Inferior parietal cortex (tissue), 1 donor: ENCODE results near the gene PRELID3B.

Source experiments
- DNase-seq: peaks from one replicate; pipeline ENCODE4 v3.0.0-alpha.2; 2016; ENCODE audit errors: extremely low spot score

Gene PRELID3B

DNA sequence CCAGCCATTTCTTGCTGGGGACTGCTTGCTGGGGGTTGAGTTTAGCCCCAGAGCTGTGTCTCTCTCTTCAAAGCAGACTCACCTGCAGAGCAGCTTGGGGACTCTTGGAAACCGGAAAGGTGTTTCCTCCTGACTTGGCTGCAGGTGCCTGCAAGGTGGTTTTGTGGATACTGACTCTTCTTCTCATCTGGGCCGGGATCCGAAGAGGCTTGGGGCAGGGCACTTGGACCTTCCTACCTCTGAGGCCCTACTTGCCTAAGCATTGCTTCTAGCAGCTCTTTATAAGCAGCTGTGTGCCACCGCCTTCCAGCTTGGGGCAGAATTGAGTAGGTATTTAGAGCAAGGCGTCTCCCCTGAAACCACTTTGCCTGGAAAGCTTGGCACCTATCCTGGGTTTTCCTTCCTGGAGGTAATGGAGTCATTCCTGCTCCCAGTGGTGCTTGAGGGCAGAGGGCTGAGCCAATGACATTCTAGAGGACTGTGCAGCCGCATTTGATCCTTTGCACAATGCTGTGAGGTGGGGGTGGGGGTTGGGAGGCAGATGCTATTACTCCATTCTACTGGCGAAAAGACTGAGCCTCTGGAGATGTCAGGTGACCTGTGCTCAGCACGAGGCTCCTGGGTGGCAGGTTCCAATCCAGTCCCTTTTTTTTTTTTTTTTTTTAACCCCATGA is 32.1 kb downstream of the PRELID3B start:
- DNase-seq = no peak

DNA sequence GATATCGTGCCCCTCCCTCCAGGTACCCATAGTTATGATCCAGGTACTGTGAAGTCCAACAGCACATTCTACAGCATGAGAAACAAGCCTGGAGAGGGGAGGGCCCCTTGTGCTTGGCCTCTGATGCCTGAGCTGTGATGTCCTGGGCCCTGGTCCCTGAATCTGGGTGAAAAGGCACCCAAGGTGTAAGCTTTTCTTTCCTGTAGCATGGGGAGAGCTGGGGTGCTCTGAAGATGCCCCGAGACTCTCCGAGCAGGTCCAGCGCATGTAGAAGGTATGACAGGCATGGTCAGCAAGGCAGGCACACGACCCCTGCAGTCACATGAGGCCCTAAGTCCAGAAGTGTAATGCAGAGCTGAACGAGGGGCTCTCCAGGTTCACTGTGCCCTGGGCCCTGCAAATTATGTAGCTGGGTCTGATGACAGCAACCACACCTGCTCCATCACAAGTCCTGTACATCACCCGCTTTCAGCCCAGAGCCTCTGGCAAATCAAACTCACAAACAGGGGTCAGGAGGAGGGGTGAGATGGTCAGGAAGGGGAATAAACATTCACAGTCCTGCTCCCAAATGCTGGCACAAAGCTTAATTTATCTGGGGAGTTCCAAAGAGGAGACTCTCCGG is 33.8 kb downstream of the PRELID3B start:
- no peak for DNase-seq

DNA sequence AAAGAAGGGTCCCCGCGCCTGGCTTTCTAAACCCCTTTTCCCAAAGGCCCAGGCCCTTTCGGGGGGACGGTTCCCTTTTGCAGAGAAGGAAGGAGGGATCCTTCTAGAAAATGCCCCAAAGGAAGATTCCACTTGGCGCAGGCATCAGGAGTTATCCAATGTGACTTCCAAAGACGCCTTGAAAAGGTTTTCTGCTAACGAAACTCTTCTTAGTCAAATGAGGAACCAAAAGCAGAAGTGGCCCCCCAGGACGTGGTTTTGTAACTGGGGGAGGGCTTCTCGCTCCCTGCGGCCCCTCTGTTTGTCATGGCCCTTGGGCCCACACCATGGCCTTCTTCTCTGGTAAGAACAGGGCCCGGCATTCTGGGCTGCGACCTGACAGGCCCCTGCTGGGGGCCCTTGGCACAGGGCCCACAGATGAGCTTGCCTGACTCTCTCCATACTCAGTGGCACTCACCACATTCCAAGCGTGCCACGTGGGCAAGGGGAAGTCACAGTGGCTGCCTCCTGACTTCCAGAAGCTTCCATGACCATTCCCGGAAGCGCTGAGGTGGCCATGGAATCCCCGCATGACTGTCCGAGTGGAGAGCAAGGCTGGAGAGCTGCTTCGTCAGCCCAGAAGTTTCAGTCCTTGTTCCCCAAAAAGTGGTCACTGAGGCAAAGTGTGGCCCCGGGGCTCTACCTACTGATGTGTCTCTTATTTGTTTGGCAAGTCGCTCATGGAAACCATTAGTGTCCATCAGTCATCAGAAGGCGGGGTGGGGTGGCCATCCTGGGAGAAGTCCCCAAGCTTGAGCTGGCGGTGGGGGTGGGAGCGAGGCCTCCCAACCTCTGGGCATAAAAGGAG is 34.7 kb downstream of the PRELID3B start:
- no peak for DNase-seq

DNA sequence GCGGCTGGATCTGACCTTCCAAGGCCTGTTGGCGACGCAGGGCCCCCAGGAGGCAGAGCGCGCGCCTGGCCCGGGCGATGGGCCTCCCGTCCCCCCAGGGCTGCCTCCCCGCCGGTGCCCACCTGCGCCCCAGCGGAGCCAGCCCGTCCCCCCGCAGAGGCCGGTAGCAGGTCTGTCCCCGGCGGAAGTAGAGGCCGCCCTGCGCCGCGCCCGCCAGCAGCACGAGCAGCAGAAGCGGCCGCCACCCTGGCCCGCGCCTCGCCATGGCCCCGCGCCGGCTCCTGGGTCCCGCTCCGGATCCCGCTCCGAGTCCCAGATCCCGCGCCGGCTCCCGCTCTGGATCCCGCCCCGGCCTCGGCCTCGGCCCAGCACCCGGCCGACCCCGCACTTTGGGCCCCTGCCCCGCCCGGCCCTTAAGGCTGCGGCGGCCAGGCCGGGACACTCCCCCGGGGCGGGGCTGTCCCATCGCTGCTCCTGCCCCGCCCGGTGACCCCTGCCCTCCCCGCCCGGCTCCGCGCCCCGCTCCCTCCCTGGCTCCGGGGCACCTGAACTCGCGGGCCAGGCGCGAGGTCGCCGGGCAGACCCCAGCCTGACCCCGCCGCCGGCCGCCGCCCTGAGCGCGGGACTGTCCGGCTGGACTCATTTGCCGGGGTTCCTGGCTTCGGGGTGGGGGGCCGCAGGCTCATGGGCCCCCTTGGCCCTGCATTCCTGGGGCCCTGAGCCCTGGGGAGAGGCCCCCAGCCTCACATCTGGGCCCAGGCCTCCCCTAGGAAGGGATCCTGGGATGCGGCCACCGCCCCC is 35.5 kb downstream of the PRELID3B start, which contains the start of gene CTSZ:
Gene CTSZ, minus strand, starts transcription at position 391 of the 801 bp plus-strand sequence. Its CDS starts 126 bp downstream, at position 265.
- DNase-seq = no peak

DNA sequence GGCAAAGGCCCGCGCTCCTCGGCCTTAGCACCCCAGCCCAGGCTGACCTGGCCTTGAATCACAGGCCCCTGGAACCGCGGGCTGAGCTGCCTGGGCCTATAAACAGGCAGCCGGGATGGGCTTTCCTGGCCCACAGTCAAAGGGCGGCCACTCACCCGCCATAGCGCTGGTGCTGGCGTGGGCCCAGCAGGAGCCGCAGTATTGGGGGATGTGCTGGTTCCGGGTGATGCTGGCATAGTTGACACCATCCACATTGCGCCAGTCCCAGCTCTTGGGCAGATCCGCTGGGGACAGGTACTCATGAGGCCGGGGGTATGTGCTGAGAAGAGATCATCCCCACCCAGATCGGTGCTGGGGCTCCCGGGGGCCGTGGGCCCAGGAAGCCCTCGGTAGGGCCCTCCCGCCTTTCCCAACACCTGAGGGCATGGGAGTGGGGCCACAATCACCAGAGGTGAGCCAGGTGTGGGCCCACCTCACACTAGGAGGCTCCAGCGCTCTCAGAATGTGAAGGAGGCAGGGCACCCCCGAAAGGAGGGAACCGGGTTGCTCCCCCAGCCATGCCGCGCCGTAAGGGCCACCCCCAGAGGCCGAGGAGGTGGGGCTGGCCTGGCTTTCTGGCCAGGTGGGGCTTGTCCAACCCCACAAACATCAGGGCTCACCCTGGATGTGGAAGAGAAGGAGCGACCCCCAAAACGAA is 36.3 kb downstream of the PRELID3B start:
- DNase-seq = no peak

DNA sequence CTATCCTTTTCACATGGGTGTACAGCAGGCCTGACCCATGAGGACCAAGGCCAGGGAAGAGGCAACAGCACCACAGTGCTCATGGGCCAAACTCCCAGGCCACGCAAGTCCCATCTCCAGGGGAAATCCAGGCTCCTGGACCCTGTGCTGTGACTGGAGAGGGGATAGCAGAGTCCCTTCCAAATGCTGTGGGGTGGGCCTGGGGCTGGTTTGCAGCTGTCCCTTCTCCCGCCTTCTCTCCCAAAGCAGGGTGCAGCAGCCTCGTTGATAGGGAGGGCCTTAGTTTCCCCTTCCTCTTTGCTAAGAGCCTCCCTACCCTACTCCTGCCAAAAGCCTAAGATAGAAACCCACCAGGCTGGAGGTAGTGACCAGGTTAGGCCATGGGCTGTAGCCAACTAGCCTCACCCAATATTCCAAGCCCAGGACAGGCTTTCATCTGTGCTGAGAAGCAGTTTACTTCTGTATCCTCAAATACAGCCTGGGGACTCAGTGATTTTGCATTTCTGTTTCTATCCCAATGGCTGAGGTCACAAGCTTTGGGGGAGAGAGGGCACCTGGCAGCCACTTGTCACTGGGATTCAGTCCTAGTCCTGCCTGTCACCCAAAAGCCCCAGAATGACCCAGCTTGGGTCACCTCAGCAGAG is 36.9 kb downstream of the PRELID3B start:
- no peak for DNase-seq

DNA sequence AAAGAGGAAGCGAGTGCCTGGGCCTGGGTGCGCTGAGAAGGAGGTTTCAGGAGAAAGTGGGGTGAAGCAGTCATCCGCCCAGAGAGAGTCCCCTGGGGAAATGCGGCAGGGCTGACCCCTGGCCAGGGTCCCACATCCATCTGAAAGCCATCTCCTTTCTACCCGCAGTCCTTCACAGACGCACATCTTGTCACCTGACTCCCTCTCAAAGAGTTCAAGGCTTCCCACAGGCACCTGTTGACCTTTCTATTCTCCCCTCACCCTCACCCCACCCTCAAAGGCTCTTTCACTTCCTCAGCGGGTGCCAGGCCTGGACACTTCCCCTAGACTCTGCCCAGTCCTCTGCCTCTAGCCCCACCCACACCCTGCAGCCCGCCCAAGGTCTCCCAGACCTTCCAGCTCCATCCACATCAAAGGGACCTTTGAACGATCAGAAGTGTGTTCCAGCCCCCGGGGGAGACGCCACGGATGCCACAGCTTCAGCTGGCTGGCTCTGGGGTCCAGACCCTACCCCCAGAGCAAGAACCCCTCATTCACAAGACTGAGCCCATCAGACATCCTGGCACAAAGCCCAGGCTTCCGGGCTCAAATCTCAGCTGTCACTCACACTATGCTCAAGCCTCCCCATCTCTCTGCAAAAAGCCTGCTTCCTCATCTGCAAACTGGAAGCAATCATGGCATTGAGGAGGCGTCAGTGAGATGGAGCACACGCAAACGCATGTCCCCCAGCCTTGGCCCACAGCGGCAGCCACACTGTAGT is 37.6 kb downstream of the PRELID3B start:
- DNase-seq = no peak

DNA sequence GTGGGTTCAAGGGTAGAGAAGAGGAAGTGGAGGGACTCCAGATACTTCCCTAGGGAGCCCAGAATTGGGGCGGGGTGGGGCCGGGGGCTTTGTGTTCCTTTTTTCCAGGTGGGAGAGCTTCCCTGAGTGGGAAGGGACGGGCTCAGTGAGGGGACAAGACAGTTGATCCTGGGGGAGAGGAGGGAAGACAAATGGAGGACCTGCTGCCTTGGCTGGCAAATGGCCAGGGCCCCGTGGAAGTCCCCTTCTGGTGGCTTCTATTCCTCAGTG is 38.2 kb downstream of the PRELID3B start:
- DNase-seq = no peak

DNA sequence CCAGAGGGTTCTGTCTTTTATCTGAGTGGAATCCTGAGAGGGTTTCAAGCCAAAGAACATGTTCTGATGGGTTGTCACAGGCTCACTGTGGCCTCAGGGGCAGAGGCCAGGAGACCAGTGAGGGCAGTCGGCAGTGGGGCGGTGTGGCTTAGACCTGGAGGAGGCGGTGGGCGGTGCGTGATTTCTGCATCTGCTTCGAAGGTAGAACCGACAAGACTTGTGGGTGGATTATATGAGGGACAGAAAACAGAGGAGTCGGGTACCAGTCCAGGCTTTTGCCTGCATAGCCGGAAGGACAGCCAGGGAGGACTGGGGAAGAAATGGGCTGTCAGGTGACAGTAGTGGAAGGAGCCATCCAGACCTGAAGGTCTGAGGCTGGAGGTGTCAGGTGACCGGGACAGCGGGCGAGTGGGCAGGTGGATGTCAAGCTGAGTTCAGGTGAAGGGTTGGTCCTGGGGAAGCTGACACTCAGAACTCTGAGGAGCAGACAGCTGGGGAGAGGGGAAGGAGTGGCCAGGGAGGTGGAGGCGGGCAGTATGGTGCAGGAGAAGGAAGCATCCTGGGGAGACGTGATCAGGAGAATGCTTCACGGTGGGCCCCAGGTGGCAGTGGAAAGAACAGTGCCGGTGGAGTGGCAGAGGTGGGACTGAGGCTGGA is 38.6 kb downstream of the PRELID3B start:
- no peak for DNase-seq

DNA sequence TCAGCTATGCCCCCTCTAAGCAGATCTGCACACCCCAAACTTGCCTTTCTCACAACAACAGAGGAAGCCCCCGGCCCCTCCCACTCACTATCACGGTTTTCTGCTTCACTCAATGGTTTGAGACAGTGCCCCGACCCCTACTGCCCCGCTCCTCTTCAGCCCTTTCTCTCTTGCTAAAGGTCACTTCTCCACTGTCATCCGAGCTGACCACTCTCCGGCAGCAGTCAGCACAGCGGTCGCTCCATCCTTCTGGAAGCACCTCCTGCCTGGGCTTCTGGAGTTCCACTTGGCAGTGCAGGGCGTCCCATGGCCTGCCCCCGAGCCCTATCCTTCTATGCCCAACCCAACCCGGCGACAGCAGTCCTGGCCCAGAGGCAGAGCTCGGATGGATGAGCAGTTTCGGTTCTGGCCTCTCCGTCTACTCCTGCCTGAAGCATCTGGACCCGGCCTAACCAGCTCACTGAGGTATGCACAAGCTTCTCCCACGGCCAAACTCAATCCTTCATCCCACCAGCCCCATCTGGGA is 39.6 kb downstream of the PRELID3B start:
- no peak for DNase-seq

DNA sequence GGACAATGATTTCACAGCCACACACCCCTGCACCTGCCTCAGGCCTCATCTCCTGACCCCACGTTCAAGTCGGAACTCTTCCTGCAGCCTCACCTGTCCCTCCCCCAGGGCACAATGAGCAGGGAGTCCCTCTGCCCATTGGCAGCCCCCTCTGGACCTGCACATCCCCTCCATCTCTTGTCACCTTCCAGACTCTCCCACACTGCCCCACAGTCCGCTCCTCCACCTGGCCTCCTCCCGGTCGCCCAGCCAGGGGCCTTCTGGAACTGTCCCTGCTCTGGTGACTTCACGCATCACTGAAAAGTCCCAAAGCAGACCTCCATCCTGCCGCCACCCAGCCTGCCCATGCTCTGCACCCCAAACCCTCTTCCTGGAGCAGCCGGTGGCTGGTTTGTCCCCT is 40.2 kb downstream of the PRELID3B start:
- DNase-seq = no peak

DNA sequence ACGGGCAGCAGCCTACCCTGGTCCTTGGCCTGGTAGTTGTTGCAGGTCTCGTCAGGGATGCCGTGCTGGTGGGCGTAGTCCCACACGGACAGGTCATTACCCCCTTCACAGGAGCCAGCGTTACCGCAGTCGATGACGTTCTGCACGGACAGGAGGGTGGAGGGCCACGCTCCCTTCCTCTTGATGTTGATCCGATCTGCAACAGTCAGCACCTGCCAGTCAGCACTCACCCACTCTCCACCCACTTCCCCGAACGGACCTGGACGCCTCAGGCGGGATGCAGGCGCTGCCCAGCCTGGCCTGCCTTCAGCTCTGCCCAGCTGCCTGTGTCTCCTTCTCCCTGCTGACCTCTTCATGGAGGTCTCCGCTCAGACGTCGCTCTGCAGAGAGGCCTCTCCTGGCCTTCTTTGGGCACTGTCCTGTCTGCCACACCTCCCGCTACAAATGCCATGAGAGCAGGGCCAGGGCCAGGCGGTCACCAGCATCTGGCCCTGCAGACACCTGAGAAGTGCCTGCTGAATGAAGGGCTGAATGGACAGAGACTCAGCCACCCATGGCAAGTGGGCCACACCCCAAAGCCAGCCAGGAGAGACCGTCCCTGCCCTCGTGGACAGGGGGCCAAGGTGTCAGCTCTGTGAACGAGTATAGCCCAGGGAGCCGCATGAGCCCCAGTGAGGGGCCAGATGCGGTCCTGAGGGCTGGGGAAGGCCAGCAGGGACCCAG is 41.0 kb downstream of the PRELID3B start:
- DNase-seq = no peak

DNA sequence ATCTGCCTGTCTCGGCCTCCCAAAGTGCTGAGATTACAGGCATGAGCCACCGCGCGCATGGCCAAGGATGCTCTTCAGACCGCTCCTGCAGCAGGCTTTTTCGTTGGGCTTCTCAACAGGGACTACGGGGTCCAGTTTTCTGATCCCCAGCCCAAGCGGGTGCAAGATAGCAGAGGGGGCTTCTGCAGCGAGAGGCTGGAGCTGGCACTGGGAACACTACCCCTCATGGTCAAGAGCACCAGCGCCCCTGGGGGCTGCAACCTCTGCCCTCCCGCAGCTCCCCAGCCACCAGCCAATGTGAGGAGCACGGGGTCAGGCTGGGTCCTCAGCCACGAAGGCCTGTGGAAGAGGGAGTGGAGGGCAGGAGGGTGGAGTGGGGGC is 41.5 kb downstream of the PRELID3B start:
- no peak for DNase-seq

DNA sequence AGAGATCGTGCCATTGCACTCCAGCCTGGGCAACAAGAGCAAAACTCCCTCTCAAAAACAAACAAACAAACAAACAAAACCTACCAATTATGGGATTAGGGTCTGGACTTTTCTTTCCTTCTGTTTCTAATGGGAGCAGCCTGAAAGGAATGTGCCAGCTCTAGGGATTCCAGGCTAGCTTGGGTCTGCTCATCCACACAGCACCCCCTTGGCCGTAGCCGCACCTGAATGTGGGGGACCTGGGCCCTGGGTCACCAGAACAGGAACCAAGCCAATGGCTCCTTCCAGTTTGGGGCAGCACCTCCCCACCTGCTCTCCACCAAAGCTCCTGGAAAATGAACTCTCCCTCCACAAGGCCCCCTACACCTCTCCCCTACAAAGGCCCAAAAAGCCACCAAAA is 42.3 kb downstream of the PRELID3B start:
- no peak for DNase-seq

DNA sequence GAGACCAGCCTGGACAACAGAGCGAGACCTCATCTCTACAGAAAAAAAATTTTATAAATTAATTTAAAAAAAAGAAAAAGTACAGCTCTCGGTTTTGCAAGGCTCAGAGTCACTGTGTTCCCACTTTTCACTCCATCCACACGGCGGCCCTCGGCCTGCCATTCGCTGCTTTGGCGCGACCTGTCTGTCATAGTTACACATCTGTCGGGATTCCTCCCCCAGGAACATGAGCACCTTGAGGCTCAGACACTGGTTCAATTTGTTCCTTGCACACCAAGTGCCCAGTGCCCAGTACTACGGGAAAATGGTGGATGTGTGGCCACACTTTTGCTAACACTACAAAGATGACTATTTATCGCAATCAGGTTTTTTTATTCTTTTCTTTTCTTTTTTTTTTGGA is 43.9 kb downstream of the PRELID3B start:
- DNase-seq = no peak

DNA sequence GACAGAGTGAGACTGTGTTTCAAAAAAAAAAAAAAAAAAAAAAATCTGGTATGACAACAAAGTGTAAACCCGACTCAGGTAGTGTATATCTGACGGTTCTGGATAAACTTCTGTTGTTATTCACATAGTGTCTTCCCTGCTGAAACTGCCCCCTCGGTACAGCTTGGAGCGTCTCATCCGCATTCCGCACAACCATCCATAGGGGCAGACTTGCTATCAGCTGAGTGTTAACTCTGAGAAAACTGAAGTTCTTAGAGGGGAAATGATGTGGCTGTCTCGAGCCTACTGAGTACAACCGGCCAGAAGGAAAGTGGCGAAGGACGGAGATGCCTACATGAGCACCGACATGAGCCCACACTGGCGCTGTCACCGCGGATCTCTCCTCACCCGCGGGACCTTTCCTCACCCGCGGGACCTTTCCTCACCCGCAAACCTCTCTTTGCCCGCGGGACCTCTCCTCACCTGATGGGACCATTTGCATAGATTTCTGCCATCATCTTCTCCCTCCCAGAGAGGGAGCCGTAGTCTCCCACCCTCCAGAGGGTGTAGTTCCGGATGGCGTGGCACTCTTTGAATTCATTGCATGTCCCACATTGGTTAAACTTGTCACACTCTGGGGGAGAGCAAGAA is 45.3 kb downstream of the PRELID3B start:
- no peak for DNase-seq

DNA sequence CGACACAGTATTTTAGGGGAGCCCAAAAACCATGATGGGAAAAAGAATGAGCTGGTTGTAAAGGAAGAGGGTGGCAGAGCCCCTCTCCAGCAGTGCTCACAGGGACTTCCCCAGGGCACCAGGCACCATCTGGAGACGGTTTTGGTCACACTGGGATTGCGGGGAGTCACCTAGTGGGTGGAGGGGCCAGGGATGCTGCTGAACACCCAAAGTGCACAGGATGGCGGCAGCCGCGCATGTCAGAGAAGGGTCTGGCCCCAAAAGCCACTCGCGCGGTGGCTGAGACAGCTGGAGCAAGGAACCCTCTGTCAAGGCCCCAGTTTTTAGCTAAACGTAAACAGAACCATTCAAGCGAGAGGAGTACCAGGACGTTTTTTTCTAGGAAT is 46.4 kb downstream of the PRELID3B start:
- DNase-seq = no peak

DNA sequence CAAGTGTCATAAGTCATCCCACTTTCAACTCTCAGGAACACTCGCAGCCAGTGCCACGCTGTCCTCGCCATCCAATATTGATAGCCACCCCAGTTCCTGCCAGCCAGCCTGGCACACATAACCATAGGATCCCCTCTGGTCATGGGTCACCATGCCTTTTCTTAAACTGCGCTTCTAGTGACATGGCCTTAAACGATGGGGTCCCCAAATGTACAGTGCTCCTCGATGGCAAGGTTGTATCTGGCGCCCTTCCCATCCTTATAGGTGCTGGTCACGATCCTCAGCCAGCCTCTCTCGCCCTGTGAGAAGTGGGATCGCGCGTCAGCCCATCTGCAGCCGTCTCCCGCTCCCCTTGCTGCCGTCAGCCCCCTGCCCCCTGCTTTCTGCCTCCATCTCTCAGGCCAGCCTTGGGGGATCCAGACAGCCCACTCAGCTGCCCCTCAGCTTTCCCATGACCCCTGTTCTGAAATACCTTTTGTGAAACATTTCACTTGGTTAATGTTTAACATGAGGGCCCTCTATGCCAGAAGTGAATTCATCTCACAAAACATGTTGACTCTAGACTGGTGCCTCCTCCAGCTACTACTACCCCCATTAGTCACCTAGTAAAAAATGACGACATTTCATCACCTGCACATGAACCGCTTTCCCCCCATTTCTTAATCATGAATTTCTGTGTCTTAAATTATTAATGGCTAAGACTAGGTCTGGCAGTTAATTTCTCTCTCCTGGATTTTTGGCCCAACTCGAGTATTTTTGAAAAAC is 46.9 kb downstream of the PRELID3B start:
- no peak for DNase-seq
